ENCODE data around the gene GDF9. TPM values are rescaled to one million over a fixed set of nuclear protein-coding genes. Genes with fewer than 3 reads are reported as not detected.

GDF9 gene
- total RNA-seq, 2 donors from 2014 or later = 0.09 to 3.2 TPM

DNA sequence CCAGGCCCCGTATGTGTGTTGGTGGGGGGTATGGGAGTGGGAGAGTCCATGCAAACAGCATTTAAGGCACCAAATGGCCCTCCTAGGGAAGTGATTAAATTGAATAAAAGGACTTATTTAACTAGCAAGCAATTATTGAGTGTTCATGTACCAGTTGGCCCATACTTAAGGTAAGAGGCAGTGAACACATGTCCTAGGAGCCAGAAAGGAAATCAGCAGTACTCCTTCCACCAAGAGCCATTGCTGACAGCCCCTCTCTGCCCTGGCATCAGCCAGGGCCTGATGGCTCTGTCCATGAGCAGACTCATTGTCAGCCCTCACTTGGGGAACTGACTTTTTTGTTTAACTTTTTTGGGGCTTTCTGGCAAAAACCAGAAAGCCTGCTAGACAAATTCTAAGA is 25.4 kb downstream of the GDF9 start:
- Histone ChIP-seq H3K4me3 (no peak overlapping the region), H3K4me1 (replicated peaks) (peaks cover 9% of the 10 kb centered on the region), H3K27ac (peak overlapping the region; percentile 91 to 98), H3K9me3 (no peaks in the 10 kb centered on the region), H3K36me3 (no peaks in the 10 kb centered on the region), H3K27me3 (replicated peaks; ENCODE audit: insufficient read depth) (no peaks in the 10 kb centered on the region)
- intact Hi-C loops (cut with DNase I) = no loop called here
- TF ChIP-seq POLR2A (IDR thresholded peaks at IDR 0.05) = no peak
- TF ChIP-seq, protein P1, sequence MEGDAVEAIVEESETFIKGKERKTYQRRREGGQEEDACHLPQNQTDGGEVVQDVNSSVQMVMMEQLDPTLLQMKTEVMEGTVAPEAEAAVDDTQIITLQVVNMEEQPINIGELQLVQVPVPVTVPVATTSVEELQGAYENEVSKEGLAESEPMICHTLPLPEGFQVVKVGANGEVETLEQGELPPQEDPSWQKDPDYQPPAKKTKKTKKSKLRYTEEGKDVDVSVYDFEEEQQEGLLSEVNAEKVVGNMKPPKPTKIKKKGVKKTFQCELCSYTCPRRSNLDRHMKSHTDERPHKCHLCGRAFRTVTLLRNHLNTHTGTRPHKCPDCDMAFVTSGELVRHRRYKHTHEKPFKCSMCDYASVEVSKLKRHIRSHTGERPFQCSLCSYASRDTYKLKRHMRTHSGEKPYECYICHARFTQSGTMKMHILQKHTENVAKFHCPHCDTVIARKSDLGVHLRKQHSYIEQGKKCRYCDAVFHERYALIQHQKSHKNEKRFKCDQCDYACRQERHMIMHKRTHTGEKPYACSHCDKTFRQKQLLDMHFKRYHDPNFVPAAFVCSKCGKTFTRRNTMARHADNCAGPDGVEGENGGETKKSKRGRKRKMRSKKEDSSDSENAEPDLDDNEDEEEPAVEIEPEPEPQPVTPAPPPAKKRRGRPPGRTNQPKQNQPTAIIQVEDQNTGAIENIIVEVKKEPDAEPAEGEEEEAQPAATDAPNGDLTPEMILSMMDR (IDR thresholded peaks at IDR 0.05) = no peak
- no peak for TF ChIP-seq POLR2AphosphoS5 (IDR thresholded peaks at IDR 0.05)
- DNase-seq (ENCODE audit: low spot score) = no peak
- 35% methylated on average over 1 of the region's 1 CpG for WGBS

DNA sequence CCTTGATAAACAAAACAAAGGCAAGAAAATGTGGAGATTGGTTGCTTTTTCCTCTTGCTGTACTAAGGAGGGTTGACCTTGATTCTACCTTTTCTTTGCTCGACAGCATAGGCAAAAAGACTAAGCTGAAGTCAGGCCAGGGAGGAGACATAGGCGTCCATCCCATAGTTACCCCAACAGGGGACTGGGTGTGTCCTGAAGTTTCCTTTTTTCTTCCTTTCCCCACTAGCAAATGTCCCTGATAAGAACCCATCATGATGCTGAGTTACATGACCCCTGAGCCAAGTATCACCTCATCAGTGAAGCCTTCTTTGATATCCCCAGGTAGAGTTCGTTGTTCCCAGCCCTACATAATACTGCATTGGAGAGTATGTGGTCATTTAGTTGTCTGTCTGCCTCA is 26.0 kb downstream of the GDF9 start:
- Histone ChIP-seq H3K4me3 (no peak overlapping the region), H3K27me3 (replicated peaks; ENCODE audit: insufficient read depth) (no peaks in the 10 kb centered on the region), H3K27ac (peak overlapping the region; percentile 91 to 98), H3K9me3 (no peaks in the 10 kb centered on the region), H3K4me1 (replicated peaks) (peaks cover 9% of the 10 kb centered on the region), H3K36me3 (no peaks in the 10 kb centered on the region)
- intact Hi-C loops (cut with DNase I) = no loop called here
- DNase-seq (ENCODE audit: low spot score) = no peak
- WGBS = 47% methylated on average over 3 of the region's 3 CpGs
- TF ChIP-seq POLR2AphosphoS5 (IDR thresholded peaks at IDR 0.05) = no peak

DNA sequence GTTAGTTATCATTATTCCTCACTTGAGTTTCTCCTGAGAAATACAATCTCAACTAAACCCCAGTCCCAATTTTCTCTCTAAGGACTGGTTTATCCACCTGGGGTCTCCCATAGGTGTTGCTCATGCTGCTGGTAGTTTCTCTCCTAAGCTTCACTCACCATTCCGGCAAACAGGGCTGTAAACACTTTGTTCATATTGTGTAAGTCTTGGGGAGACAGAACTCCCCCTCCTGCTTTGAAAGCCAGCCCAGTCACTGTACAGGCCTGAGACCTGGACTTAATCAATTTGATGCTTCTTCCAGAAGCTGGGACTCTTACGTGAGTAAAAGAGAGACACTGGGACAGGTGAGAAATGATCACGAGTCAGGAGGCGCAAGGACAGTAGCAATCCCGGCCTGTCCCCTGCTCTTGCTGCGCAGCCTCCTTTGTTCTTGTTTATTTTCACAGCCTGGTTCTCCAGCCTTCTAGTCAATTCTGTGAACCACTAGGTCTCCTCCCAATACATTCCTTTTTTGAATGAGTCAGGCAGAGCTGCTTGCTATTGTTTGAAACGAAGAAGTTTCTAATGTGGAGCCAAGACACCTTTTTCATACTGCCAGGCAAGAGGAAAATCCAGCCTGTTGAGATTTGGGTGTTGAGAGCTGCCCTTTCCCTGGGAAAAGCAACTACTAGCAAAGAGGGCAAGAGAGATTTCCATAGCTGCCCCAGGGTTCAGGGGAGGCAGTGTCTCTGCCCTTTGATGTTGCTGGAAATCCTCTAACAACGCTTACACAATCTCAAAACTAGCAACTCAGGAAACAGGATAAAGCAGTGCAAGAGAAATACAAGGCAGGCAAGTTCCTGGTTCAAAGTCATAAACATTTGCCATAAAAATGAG is 26.6 kb downstream of the GDF9 start:
- peak overlapping the region; percentile 91 to 98 for H3K27ac ChIP-seq
- H3K4me1 ChIP-seq (replicated peaks) = peaks cover 9% of the 10 kb centered on the region
- intact Hi-C loops (cut with DNase I) = no loop called here
- no peaks in the 10 kb centered on the region for H3K36me3 ChIP-seq
- no peaks in the 10 kb centered on the region for H3K27me3 ChIP-seq (replicated peaks; ENCODE audit: insufficient read depth)
- H3K9me3 ChIP-seq = no peaks in the 10 kb centered on the region
- TF ChIP-seq POLR2A (IDR thresholded peaks at IDR 0.05) = peak; percentile 42
- TF ChIP-seq, protein P1 (IDR thresholded peaks at IDR 0.05) = no peak
- peak; percentile 79 for TF ChIP-seq POLR2AphosphoS5 (IDR thresholded peaks at IDR 0.05)
- WGBS = 25% methylated on average over 8 of the region's 8 CpGs
- peak; percentile 65 for DNase-seq (ENCODE audit: low spot score)
- H3K4me3 ChIP-seq = no peak overlapping the region

DNA sequence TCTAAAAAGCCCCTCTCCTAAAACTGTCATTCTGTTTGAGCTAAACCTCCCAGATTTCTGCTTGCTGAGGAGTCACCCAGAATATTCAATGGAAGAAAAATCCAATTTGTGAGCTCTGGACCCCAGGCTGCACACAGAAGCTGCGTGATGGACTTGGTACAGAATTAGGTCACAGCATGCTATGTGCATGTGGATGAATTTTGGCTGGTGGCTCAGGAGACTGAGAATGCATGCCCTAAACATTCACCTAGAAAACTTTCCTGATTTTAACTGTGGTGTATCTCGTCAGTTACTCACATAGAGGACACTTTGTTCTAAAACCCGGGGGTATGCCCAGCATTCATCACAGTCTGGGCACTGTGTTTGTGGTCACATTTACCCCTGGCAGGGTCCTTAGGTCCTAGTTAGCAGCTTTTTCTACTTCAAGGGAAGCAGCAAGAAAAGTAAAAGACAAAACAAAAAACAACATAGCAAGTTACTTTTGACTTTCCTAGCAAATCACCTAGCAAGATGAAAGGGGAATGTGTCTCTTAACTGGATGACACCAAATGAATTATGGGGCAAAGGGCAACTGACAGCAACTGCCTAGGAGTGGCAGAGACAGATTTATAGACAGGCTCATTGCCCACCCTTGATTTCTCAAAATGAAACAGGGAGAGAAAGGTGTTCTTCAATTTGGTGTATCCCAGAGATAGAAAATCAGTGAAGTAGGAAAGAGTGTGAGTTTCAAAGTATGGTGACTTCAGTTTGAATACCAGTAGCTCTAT is 27.6 kb downstream of the GDF9 start:
- H3K27ac ChIP-seq = peak overlapping the region; percentile 91 to 98
- DNase-seq (ENCODE audit: low spot score) = no peak
- no peaks in the 10 kb centered on the region for H3K27me3 ChIP-seq (replicated peaks; ENCODE audit: insufficient read depth)
- H3K9me3 ChIP-seq = no peaks in the 10 kb centered on the region
- peaks cover 9% of the 10 kb centered on the region for H3K4me1 ChIP-seq (replicated peaks)
- no peaks in the 10 kb centered on the region for H3K36me3 ChIP-seq
- TF ChIP-seq POLR2AphosphoS5 (IDR thresholded peaks at IDR 0.05) (no peak), POLR2A (IDR thresholded peaks at IDR 0.05) (no peak)
- TF ChIP-seq, protein P1 (IDR thresholded peaks at IDR 0.05) = no peak
- no peak overlapping the region for H3K4me3 ChIP-seq
- WGBS = 49% methylated on average over 3 of the region's 3 CpGs
- intact Hi-C loops (cut with DNase I) = no loop called here

DNA sequence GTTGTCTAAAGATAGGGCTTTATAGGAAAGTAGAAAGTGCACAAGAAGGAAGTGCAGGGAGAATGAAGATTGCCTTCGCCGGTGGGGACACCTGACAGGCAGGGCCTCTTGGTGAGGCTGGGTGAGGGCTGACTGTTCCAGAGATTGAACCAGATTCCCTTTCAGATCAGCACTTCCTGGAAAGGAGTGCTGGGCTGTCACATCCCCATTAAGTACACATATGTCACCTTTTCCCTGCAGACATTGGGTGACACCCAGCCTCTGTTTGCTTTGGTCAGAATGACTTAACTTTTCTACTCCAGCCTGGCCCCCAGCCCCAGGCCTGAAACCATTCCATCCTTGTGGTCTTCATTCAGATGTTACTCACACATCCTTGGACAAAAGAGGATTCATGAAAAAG is 28.4 kb downstream of the GDF9 start:
- H3K4me1 ChIP-seq (replicated peaks) = peaks cover 9% of the 10 kb centered on the region
- TF ChIP-seq POLR2AphosphoS5 (IDR thresholded peaks at IDR 0.05) (peak; percentile 73), POLR2A (IDR thresholded peaks at IDR 0.05) (no peak)
- peak; percentile 64 for DNase-seq (ENCODE audit: low spot score)
- WGBS = 42% methylated on average over 2 of the region's 2 CpGs
- intact Hi-C loops (cut with DNase I) = no loop called here
- H3K27me3 ChIP-seq (replicated peaks; ENCODE audit: insufficient read depth) = no peaks in the 10 kb centered on the region
- no peak overlapping the region for H3K4me3 ChIP-seq
- H3K9me3 ChIP-seq = no peaks in the 10 kb centered on the region
- H3K27ac ChIP-seq = peak overlapping the region; percentile 91 to 98
- no peaks in the 10 kb centered on the region for H3K36me3 ChIP-seq

Measured in prostate gland (tissue), 2 donors.